ENCODE measurements around the gene SUGCT. TPM values are rescaled to one million over a fixed set of nuclear protein-coding genes. Genes with fewer than 3 reads are reported as not detected.
A peak's percentile ranks its signal among the peaks of the same experiment; 100 is the strongest.
"Not testable (repeated sequence)": the region's sequence is repeated elsewhere in the genome, so short reads cannot be mapped to it uniquely, and the experiment has no call there.

Gene SUGCT
- total RNA-seq, 1 donor from 2014 or later = 9.8 TPM

DNA sequence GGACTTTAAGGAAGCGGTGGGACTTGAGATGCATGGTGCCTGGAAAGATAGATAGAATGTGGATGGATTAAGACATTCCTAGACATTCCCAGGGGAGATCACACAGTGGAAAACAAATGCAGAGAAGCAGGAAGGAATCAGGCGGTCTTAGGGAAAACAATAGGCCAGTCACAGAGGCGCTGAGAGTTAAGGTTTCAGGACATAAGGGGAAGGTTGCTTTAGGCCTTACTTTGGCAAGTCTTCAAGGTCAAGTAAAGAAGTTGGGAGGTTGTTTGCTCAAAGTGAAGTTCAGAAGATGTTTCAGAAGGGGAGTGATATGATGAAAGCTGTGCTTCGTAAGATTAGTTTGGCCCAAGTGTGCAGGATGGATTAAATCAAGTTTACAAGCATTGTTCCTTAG lies 109.4 kb downstream of the SUGCT start:
- no peak overlapping the region for H3K4me3 ChIP-seq
- intact Hi-C loops (cut with DNase I) = no loop called here
- H3K27ac ChIP-seq = no peak overlapping the region
- no peaks in the 10 kb centered on the region for H3K9me3 ChIP-seq
- TF ChIP-seq, protein P1, sequence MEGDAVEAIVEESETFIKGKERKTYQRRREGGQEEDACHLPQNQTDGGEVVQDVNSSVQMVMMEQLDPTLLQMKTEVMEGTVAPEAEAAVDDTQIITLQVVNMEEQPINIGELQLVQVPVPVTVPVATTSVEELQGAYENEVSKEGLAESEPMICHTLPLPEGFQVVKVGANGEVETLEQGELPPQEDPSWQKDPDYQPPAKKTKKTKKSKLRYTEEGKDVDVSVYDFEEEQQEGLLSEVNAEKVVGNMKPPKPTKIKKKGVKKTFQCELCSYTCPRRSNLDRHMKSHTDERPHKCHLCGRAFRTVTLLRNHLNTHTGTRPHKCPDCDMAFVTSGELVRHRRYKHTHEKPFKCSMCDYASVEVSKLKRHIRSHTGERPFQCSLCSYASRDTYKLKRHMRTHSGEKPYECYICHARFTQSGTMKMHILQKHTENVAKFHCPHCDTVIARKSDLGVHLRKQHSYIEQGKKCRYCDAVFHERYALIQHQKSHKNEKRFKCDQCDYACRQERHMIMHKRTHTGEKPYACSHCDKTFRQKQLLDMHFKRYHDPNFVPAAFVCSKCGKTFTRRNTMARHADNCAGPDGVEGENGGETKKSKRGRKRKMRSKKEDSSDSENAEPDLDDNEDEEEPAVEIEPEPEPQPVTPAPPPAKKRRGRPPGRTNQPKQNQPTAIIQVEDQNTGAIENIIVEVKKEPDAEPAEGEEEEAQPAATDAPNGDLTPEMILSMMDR (IDR thresholded peaks at IDR 0.05) = no peak
- H3K36me3 ChIP-seq = no peaks in the 10 kb centered on the region
- H3K4me1 ChIP-seq = no peaks in the 10 kb centered on the region
- no peaks in the 10 kb centered on the region for H3K27me3 ChIP-seq
- DNase-seq (ENCODE audit: low spot score in 2 of 2) = no peak

DNA sequence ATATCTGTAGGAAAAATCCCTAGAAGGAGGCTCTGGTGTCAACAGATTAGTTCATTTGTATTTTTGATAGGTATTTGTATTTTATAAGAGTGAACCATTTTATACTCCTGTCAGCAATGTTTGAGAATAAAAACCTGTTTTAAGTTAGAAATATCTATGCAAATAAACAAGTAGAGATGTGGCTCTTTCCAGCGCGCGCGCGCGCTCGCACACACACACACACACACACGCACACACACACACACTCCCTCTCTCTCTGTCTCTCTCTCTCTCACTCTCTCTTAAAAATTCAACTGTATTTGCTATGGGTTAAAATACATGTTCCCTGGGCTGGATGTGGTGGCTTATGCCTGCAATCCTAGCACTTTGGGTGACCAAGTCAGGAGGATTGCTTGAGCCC lies 113.9 kb downstream of the SUGCT start:
- intact Hi-C loops (cut with DNase I) = no loop called here
- H3K9me3 ChIP-seq = no peaks in the 10 kb centered on the region
- H3K36me3 ChIP-seq = no peaks in the 10 kb centered on the region
- no peak overlapping the region for H3K27ac ChIP-seq
- H3K4me3 ChIP-seq = no peak overlapping the region
- TF ChIP-seq, protein P1 (IDR thresholded peaks at IDR 0.05) = no peak
- H3K27me3 ChIP-seq = no peaks in the 10 kb centered on the region
- DNase-seq (ENCODE audit: low spot score in 2 of 2) = no peak
- H3K4me1 ChIP-seq = no peaks in the 10 kb centered on the region

DNA sequence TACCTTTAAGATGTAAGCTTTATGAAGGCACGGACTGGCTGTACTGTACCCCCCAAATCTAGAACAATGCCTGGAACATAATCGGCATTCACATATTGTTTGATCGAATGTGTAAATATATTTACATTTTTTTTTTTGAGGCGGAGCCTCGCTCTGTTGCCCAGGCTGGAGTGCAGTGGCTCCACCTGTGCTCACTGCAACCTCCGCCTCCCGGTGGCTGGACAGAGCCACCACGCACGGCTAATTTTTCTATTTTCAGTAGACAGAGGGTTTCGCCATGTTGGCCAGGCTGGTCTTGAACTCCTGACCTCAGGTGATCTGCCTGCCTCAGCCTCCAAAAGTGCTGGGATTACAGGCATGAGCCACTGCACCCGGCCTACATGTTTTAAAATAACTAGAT lies 118.6 kb downstream of the SUGCT start:
- intact Hi-C loops (cut with DNase I); H3K4me1 ChIP-seq; DNase-seq (ENCODE audit: low spot score in 2 of 2); H3K4me3 ChIP-seq; H3K27me3 ChIP-seq; H3K9me3 ChIP-seq; H3K27ac ChIP-seq; H3K36me3 ChIP-seq: not testable (repeated sequence)

DNA sequence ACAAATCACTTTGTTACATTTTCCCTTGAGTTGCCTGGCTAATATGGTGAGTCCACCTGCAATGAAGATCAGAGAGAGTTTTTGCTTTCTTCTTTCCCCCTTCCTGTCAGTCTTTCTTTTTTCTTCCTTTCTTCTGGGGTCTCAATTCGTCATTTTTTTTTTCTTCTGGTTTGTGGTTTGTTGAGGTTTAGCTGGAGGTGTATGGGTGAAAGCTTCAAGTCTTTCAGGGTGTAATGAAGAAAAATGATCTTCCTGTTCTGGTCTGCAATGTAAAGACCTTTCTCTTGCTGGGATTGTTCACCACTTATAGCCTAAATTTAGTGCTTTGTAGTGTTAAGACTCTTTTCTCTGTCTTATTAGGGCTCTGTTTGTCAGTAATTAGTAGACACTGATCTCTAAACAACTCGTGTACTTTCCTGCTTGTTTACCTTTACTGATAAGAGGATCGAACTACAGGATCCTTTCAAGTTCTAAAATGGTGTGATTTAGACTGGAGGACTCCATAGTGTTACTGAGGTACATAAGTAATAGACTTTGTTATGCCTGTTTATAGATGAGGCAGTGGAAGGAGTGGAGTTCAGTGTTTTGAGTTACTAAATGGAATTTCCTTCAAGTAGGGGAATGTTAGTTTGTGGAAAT lies 129.1 kb downstream of the SUGCT start:
- no peaks in the 10 kb centered on the region for H3K9me3 ChIP-seq
- H3K4me1 ChIP-seq = no peaks in the 10 kb centered on the region
- no peaks in the 10 kb centered on the region for H3K27me3 ChIP-seq
- no peak for DNase-seq (ENCODE audit: low spot score in 2 of 2)
- H3K4me3 ChIP-seq = no peak overlapping the region
- H3K27ac ChIP-seq = peak overlapping the region in 1 of 2 donors; percentile 16
- intact Hi-C loops (cut with DNase I) = no loop called here
- TF ChIP-seq, protein P1 (IDR thresholded peaks at IDR 0.05) = no peak
- H3K36me3 ChIP-seq = no peaks in the 10 kb centered on the region

DNA sequence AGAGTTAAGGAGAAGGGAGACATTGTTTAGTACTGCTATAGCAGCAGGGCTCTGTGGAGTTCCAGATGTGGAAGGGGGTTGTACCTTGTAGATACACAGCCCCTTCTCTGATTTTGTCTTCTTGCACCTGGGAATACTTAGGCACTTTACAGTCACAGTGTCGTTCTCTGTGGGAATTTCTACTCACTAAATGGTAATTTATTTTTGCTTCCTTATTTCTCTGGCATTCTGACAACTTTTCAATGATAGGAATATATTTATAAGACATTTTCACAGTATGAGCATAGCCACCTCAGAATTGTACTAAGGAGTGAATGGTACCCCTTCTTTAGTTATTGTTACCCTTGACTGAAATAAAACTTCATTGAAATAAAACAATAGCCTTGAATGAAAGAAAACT lies 132.8 kb downstream of the SUGCT start:
- Histone ChIP-seq H3K27me3 (no peaks in the 10 kb centered on the region), H3K27ac (no peak overlapping the region), H3K4me1 (no peaks in the 10 kb centered on the region), H3K36me3 (no peaks in the 10 kb centered on the region), H3K9me3 (no peaks in the 10 kb centered on the region), H3K4me3 (no peak overlapping the region)
- TF ChIP-seq, protein P1 (IDR thresholded peaks at IDR 0.05) = no peak
- intact Hi-C loops (cut with DNase I) = no loop called here
- no peak for DNase-seq (ENCODE audit: low spot score in 2 of 2)

DNA sequence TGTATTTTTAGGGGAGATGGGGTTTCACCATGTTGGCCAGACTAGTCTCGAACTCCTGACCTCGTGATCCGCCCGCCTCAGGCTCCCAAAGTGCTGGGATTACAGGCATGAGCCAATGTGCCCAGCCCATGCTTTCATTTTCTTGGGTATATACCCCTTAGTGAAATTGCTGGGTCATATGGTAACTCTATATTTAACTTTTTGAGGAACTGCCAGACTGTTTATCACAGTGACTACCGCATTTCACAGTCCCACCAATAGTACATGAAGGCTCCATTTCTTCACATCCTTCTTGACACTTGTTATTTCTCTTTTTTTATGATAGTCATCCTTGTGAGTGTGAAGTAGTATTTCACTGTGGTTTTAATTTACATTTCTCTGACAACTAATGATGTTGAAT lies 134.0 kb downstream of the SUGCT start:
- H3K4me1 ChIP-seq; H3K9me3 ChIP-seq; H3K36me3 ChIP-seq; H3K27me3 ChIP-seq; H3K27ac ChIP-seq; DNase-seq (ENCODE audit: low spot score in 2 of 2); H3K4me3 ChIP-seq; intact Hi-C loops (cut with DNase I): not testable (repeated sequence)

DNA sequence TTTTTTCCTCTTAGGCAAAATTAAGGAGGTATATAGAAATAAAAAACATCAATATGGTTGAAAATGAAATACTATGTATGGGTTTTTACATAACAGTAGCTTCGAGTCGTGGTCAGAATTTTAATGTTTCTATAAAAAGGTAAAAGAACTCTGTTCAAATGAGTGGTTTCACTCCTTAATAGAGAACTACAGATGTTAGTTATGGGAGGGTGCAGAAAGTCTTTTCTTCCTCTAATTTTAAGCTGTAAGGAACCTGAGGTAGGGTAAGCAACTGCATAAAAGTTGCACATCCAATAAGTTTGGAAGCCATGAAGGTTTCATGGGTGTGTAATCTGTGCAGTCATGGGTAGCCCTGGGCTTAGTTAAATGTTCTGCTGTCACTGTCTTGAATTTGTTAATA lies 141.3 kb downstream of the SUGCT start:
- TF ChIP-seq, protein P1 (IDR thresholded peaks at IDR 0.05) = no peak
- Histone ChIP-seq H3K36me3 (no peaks in the 10 kb centered on the region), H3K4me3 (no peak overlapping the region), H3K27me3 (no peaks in the 10 kb centered on the region), H3K9me3 (no peaks in the 10 kb centered on the region), H3K27ac (no peak overlapping the region), H3K4me1 (no peaks in the 10 kb centered on the region)
- no peak for DNase-seq (ENCODE audit: low spot score in 2 of 2)
- intact Hi-C loops (cut with DNase I) = no loop called here
